HEK293 (cell line): ENCODE results near the gene TMEM63A.

Source experiments
- GLI2 ChIP-seq: fragments of 450-650 bp; formaldehyde crosslinking; IDR thresholded peaks from 2 replicates; pipeline ENCODE4; 2017; ENCODE audit warnings: missing biosample characterization, missing genetic modification characterization, low read depth, borderline replicate concordance
- GLIS1 ChIP-seq: fragments of 450-650 bp; formaldehyde crosslinking; IDR thresholded peaks from 2 replicates; pipeline ENCODE4 v1.5.1; 2016; ENCODE audit warnings: missing biosample characterization, missing genetic modification characterization
- REPIN1 ChIP-seq: fragments of 450-650 bp; formaldehyde crosslinking; IDR thresholded peaks from 2 replicates; pipeline ENCODE4 v1.5.1; 2017; ENCODE audit warnings: missing biosample characterization, missing genetic modification characterization, low read depth
- SP2 ChIP-seq: fragments of 450-650 bp; formaldehyde crosslinking; IDR thresholded peaks from 2 replicates; pipeline ENCODE4 v1.5.1; 2016; ENCODE audit warnings: missing biosample characterization, missing genetic modification characterization
- ZBTB20 ChIP-seq: fragments of 450-650 bp; formaldehyde crosslinking; IDR thresholded peaks from 2 replicates; pipeline ENCODE4 v1.5.1; 2016; ENCODE audit warnings: missing biosample characterization, missing genetic modification characterization
- ZFP3 ChIP-seq: fragments of 450-650 bp; formaldehyde crosslinking; IDR thresholded peaks from 2 replicates; pipeline ENCODE4 v1.5.1; 2016; ENCODE audit warnings: low read depth, missing biosample characterization, missing genetic modification characterization
- ZFP41 ChIP-seq: fragments of 450-650 bp; formaldehyde crosslinking; IDR thresholded peaks from 2 replicates; pipeline ENCODE4 v1.5.1; 2016; ENCODE audit warnings: missing biosample characterization, missing genetic modification characterization, borderline replicate concordance
- ZNF121 ChIP-seq: fragments of 450-650 bp; formaldehyde crosslinking; IDR thresholded peaks from 2 replicates; pipeline ENCODE4 v1.5.1; 2016; ENCODE audit warnings: missing biosample characterization, missing genetic modification characterization
- ZNF274 ChIP-seq, 2 experiments: fragments of 200-500 bp in 1 of 2; fragments of 450-650 bp in 1 of 2; sonication (Bioruptor generic) in 1 of 2; formaldehyde crosslinking in 1 of 2; IDR thresholded peaks; 2 replicates each; pipeline versions ENCODE4 v1.5.1 to v1.6.1; 2014 to 2016; ENCODE audit warnings: borderline replicate concordance in 1 of 2, inconsistent platforms in 1 of 2, low read length in 1 of 2, missing biosample characterization in 1 of 2, missing genetic modification characterization in 1 of 2
- ZNF391 ChIP-seq: fragments of 450-650 bp; formaldehyde crosslinking; IDR thresholded peaks from 2 replicates; pipeline ENCODE4 v1.5.1; 2016; ENCODE audit warnings: low read depth, missing biosample characterization, missing genetic modification characterization, borderline replicate concordance
- ZNF416 ChIP-seq: fragments of 450-650 bp; formaldehyde crosslinking; IDR thresholded peaks from 2 replicates; pipeline ENCODE4 v1.5.1; 2016; ENCODE audit warnings: missing biosample characterization, missing genetic modification characterization
- ZNF426 ChIP-seq: fragments of 450-650 bp; formaldehyde crosslinking; IDR thresholded peaks from 2 replicates; pipeline ENCODE4 v1.5.1; 2017; ENCODE audit warnings: missing biosample characterization, missing genetic modification characterization, mild to moderate bottlenecking, inconsistent platforms, moderate library complexity
- ZNF501 ChIP-seq: fragments of 450-650 bp; formaldehyde crosslinking; IDR thresholded peaks from 2 replicates; pipeline ENCODE4 v1.5.1; 2016; ENCODE audit warnings: missing biosample characterization, missing genetic modification characterization
- ZNF571 ChIP-seq: fragments of 450-650 bp; formaldehyde crosslinking; IDR thresholded peaks from 2 replicates; pipeline ENCODE4 v1.5.0; 2017; ENCODE audit warnings: missing biosample characterization, missing genetic modification characterization
- ZNF600 ChIP-seq: fragments of 450-650 bp; formaldehyde crosslinking; IDR thresholded peaks from 2 replicates; pipeline ENCODE4 v1.5.1; 2016; ENCODE audit warnings: missing biosample characterization, missing genetic modification characterization
- ZNF610 ChIP-seq: fragments of 450-650 bp; formaldehyde crosslinking; IDR thresholded peaks from 2 replicates; pipeline ENCODE4 v1.5.1; 2016; ENCODE audit warnings: missing biosample characterization, missing genetic modification characterization, borderline replicate concordance
- ZNF621 ChIP-seq: fragments of 450-650 bp; formaldehyde crosslinking; IDR thresholded peaks from 2 replicates; pipeline ENCODE4 v1.5.1; 2017; ENCODE audit warnings: missing biosample characterization, missing genetic modification characterization
- ZNF776 ChIP-seq: fragments of 450-650 bp; formaldehyde crosslinking; IDR thresholded peaks from 2 replicates; pipeline ENCODE4 v1.5.0; 2017; ENCODE audit warnings: missing biosample characterization, missing genetic modification characterization, borderline replicate concordance
- ZNF777 ChIP-seq: fragments of 450-650 bp; formaldehyde crosslinking; IDR thresholded peaks from 2 replicates; pipeline ENCODE4 v1.5.1; 2017; ENCODE audit warnings: missing biosample characterization, missing genetic modification characterization, borderline replicate concordance
- TF ChIP-seq, protein P1 (sequence below): fragments of 450-650 bp; formaldehyde crosslinking; IDR thresholded peaks from 2 replicates; pipeline ENCODE4 v1.5.1; 2016; ENCODE audit warnings: missing biosample characterization, missing genetic modification characterization
- TF ChIP-seq, protein P2 (sequence below): fragments of 450-650 bp; formaldehyde crosslinking; conservative IDR thresholded peaks from 2 replicates; pipeline ENCODE4 v1.5.1; 2016; ENCODE audit warnings: low read depth, missing biosample characterization, missing genetic modification characterization
- TF ChIP-seq, protein P3 (sequence below): fragments of 450-650 bp; formaldehyde crosslinking; IDR thresholded peaks from 2 replicates; pipeline ENCODE4 v1.5.1; 2016; ENCODE audit warnings: missing biosample characterization, missing genetic modification characterization, borderline replicate concordance
- TF ChIP-seq, protein P4 (sequence below): fragments of 450-650 bp; formaldehyde crosslinking; IDR thresholded peaks from 2 replicates; pipeline ENCODE4 v1.5.1; 2017; ENCODE audit warnings: missing biosample characterization, missing genetic modification characterization

Gene TMEM63A

DNA sequence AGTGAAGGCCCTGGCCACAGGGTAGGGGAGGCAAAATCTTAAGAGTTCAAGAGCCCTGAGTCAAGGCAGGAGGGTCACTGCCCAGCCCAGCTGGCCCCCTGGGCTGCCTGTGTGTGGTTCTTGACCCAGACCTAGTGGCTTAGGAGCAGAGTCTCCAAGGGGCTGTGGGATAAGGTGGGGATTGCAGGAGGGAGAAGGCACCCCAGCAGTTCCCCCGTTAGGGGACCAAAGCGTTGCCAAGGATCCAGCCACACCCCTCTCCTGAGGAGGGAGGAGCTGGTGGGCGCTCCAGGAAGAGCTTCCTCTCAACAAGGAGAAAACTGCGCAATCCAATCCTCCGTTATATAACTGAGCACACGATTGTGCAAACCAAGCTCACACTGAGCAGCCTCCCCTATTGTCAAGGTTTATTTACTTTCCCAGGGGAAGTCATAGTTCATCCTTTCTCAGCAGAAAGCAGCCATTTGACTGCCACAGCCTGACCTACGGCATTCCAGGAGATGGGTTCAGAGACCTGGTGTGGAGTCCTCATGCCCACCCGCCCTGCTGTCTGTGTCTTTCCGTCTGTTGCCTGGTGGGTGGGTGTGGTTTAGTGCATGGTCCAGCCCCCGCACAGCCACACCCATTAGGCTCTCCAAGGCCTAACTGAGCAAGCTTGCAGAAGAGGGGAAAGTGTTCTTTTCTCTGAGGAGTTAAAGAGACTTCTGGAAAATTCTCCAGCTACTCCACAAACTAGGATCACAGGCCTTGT lies 68.8 kb downstream of the TMEM63A start (continued):
- TF ChIP-seq, protein P1, sequence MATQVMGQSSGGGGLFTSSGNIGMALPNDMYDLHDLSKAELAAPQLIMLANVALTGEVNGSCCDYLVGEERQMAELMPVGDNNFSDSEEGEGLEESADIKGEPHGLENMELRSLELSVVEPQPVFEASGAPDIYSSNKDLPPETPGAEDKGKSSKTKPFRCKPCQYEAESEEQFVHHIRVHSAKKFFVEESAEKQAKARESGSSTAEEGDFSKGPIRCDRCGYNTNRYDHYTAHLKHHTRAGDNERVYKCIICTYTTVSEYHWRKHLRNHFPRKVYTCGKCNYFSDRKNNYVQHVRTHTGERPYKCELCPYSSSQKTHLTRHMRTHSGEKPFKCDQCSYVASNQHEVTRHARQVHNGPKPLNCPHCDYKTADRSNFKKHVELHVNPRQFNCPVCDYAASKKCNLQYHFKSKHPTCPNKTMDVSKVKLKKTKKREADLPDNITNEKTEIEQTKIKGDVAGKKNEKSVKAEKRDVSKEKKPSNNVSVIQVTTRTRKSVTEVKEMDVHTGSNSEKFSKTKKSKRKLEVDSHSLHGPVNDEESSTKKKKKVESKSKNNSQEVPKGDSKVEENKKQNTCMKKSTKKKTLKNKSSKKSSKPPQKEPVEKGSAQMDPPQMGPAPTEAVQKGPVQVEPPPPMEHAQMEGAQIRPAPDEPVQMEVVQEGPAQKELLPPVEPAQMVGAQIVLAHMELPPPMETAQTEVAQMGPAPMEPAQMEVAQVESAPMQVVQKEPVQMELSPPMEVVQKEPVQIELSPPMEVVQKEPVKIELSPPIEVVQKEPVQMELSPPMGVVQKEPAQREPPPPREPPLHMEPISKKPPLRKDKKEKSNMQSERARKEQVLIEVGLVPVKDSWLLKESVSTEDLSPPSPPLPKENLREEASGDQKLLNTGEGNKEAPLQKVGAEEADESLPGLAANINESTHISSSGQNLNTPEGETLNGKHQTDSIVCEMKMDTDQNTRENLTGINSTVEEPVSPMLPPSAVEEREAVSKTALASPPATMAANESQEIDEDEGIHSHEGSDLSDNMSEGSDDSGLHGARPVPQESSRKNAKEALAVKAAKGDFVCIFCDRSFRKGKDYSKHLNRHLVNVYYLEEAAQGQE (tag by site-specific recombination) = no peak
- peak; percentile 35; the same call in 1 of the 2 replicates for TF ChIP-seq ZNF610
- TF ChIP-seq ZBTB20 = no peak
- TF ChIP-seq GLI2 (tag by site-specific recombination) = no peak
- TF ChIP-seq ZNF416 (tag by site-specific recombination) = no peak
- TF ChIP-seq ZNF501 = no peak
- no peak for TF ChIP-seq ZNF777 (tag by site-specific recombination)
- TF ChIP-seq ZNF121 (tag by site-specific recombination) = no peak
- no peak for TF ChIP-seq ZNF571 (tag by site-specific recombination)
- peak; percentile 65 for TF ChIP-seq ZNF600 (tag by site-specific recombination)
- TF ChIP-seq, protein P2, sequence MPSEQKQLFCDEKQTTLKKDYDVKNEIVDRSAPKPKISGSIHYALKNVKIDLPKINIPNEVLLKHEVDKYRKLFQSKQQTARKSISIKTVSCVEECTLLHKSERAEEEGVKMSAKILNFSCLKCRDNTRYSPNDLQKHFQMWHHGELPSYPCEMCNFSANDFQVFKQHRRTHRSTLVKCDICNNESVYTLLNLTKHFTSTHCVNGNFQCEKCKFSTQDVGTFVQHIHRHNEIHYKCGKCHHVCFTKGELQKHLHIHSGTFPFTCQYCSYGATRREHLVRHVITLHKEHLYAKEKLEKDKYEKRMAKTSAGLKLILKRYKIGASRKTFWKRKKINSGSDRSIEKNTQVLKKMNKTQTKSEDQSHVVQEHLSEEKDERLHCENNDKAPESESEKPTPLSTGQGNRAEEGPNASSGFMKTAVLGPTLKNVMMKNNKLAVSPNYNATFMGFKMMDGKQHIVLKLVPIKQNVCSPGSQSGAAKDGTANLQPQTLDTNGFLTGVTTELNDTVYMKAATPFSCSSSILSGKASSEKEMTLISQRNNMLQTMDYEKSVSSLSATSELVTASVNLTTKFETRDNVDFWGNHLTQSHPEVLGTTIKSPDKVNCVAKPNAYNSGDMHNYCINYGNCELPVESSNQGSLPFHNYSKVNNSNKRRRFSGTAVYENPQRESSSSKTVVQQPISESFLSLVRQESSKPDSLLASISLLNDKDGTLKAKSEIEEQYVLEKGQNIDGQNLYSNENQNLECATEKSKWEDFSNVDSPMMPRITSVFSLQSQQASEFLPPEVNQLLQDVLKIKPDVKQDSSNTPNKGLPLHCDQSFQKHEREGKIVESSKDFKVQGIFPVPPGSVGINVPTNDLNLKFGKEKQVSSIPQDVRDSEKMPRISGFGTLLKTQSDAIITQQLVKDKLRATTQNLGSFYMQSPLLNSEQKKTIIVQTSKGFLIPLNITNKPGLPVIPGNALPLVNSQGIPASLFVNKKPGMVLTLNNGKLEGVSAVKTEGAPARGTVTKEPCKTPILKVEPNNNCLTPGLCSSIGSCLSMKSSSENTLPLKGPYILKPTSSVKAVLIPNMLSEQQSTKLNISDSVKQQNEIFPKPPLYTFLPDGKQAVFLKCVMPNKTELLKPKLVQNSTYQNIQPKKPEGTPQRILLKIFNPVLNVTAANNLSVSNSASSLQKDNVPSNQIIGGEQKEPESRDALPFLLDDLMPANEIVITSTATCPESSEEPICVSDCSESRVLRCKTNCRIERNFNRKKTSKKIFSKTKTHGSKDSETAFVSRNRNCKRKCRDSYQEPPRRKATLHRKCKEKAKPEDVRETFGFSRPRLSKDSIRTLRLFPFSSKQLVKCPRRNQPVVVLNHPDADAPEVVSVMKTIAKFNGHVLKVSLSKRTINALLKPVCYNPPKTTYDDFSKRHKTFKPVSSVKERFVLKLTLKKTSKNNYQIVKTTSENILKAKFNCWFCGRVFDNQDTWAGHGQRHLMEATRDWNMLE (tag by site-specific recombination) = no peak
- TF ChIP-seq, protein P3, sequence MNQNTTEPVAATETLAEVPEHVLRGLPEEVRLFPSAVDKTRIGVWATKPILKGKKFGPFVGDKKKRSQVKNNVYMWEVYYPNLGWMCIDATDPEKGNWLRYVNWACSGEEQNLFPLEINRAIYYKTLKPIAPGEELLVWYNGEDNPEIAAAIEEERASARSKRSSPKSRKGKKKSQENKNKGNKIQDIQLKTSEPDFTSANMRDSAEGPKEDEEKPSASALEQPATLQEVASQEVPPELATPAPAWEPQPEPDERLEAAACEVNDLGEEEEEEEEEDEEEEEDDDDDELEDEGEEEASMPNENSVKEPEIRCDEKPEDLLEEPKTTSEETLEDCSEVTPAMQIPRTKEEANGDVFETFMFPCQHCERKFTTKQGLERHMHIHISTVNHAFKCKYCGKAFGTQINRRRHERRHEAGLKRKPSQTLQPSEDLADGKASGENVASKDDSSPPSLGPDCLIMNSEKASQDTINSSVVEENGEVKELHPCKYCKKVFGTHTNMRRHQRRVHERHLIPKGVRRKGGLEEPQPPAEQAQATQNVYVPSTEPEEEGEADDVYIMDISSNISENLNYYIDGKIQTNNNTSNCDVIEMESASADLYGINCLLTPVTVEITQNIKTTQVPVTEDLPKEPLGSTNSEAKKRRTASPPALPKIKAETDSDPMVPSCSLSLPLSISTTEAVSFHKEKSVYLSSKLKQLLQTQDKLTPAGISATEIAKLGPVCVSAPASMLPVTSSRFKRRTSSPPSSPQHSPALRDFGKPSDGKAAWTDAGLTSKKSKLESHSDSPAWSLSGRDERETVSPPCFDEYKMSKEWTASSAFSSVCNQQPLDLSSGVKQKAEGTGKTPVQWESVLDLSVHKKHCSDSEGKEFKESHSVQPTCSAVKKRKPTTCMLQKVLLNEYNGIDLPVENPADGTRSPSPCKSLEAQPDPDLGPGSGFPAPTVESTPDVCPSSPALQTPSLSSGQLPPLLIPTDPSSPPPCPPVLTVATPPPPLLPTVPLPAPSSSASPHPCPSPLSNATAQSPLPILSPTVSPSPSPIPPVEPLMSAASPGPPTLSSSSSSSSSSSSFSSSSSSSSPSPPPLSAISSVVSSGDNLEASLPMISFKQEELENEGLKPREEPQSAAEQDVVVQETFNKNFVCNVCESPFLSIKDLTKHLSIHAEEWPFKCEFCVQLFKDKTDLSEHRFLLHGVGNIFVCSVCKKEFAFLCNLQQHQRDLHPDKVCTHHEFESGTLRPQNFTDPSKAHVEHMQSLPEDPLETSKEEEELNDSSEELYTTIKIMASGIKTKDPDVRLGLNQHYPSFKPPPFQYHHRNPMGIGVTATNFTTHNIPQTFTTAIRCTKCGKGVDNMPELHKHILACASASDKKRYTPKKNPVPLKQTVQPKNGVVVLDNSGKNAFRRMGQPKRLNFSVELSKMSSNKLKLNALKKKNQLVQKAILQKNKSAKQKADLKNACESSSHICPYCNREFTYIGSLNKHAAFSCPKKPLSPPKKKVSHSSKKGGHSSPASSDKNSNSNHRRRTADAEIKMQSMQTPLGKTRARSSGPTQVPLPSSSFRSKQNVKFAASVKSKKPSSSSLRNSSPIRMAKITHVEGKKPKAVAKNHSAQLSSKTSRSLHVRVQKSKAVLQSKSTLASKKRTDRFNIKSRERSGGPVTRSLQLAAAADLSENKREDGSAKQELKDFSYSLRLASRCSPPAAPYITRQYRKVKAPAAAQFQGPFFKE (tag by site-specific recombination) = no peak
- TF ChIP-seq SP2 (tag by site-specific recombination) = peak; percentile 45
- TF ChIP-seq ZNF391 = no peak
- no peak for TF ChIP-seq ZNF776 (tag by site-specific recombination)
- no peak for TF ChIP-seq ZNF426 (tag by site-specific recombination)
- TF ChIP-seq REPIN1 (tag by site-specific recombination) = no peak
- no peak for TF ChIP-seq ZFP3 (tag by site-specific recombination)
- no peak for TF ChIP-seq ZFP41
- TF ChIP-seq, protein P4, sequence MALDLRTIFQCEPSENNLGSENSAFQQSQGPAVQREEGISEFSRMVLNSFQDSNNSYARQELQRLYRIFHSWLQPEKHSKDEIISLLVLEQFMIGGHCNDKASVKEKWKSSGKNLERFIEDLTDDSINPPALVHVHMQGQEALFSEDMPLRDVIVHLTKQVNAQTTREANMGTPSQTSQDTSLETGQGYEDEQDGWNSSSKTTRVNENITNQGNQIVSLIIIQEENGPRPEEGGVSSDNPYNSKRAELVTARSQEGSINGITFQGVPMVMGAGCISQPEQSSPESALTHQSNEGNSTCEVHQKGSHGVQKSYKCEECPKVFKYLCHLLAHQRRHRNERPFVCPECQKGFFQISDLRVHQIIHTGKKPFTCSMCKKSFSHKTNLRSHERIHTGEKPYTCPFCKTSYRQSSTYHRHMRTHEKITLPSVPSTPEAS (tag by site-specific recombination) = no peak
- TF ChIP-seq ZNF621 (tag by site-specific recombination) = no peak
- no peak for TF ChIP-seq ZNF274 (IDR thresholded peaks at IDR 0.05; ENCODE audit: low read length)
- no peak for TF ChIP-seq ZNF274 (tag by site-specific recombination; IDR thresholded peaks at IDR 0.05; ENCODE audit: borderline replicate concordance)
- peak; percentile 88 for TF ChIP-seq GLIS1 (tag by site-specific recombination)
